GM19397 (cell line): ENCODE data around the gene CUZD1.

ENCODE experiments used
- ATAC-seq: cut with Tn5 transposase; IDR thresholded peaks from one replicate; pipeline ENCODE4 v1.9.1; 2021; ENCODE audit warnings: mild to moderate bottlenecking, moderate library complexity; ENCODE audit not compliant: unreplicated experiment

CUZD1 gene

GRCh38 chr10:122822973-122823690 is 22.5 kb downstream of the CUZD1 start:
- no peak for ATAC-seq

- ATAC-seq, result no peak
Measured at GRCh38 chr10:122821808-122822207, 23.8 kb downstream of the CUZD1 start.

- no peak for ATAC-seq
Measured at GRCh38 chr10:122815458-122815857, 30.2 kb downstream of the CUZD1 start.

GRCh38 chr10:122814493-122814892 is 31.2 kb downstream of the CUZD1 start:
- ATAC-seq, result no peak

- no peak for ATAC-seq
Measured at GRCh38 chr10:122812751-122813150, 32.9 kb downstream of the CUZD1 start.

- no peak for ATAC-seq
Measured at GRCh38 chr10:122802282-122802681, 43.4 kb downstream of the CUZD1 start.

GRCh38 chr10:122798704-122799231 is 46.9 kb downstream of the CUZD1 start:
- ATAC-seq, result no peak

GRCh38 chr10:122796796-122797195 is 48.9 kb downstream of the CUZD1 start:
- no peak for ATAC-seq

GRCh38 chr10:122795924-122796323 is 49.7 kb downstream of the CUZD1 start:
- ATAC-seq, result no peak

GRCh38 chr10:122786269-122786668 is 59.4 kb downstream of the CUZD1 start:
- no peak for ATAC-seq

- no peak for ATAC-seq
Measured at GRCh38 chr10:122782911-122783310, 62.7 kb downstream of the CUZD1 start.
